Thoracic aorta (tissue), 2 donors: ENCODE measurements around the gene CRACR2A. TPM values are rescaled to one million over a fixed set of nuclear protein-coding genes. Genes with fewer than 3 reads are reported as not detected.

Experiments
- ATAC-seq: fragments of 150-250 bp; one replicate; pipeline ENCODE4 v1.8.0; 2017; ENCODE audit warnings: low read depth; ENCODE audit not compliant: insufficient number of reproducible peaks, low FRiP score
- DNase-seq: peaks from one replicate; pipeline ENCODE4 v3.0.0-alpha.2; 2020; ENCODE audit warnings: low spot score
- H3K27ac ChIP-seq, 2 donors: fragments of 200-600 bp; sonication (generic); 1 replicate in 1 of 2; 2 replicates in 1 of 2; pipeline ENCODE4 v1.5.1; 2016; ENCODE audit warnings: mild to moderate bottlenecking in 2 of 2, moderate library complexity in 2 of 2
- H3K27me3 ChIP-seq: fragments of 200-600 bp; sonication (generic); replicated peaks from 2 replicates; pipeline ENCODE4 v1.6.0; 2016; ENCODE audit warnings: mild to moderate bottlenecking; ENCODE audit not compliant: insufficient read depth
- H3K36me3 ChIP-seq: fragments of 200-600 bp; sonication (generic); one replicate; pipeline ENCODE4 v1.5.1; 2016
- H3K4me1 ChIP-seq, 2 donors: fragments of 200-600 bp; sonication (generic); 1 replicate in 1 of 2; 2 replicates in 1 of 2; pipeline versions ENCODE4 v1.5.1 to v1.6.0; 2016; ENCODE audit warnings: low read depth in 2 of 2, mild to moderate bottlenecking in 1 of 2; ENCODE audit not compliant: control insufficient read depth in 1 of 2
- H3K4me3 ChIP-seq: fragments of 200-600 bp; sonication (generic); 2 replicates; pipeline ENCODE4 v1.5.1; 2016; ENCODE audit warnings: mild to moderate bottlenecking
- H3K9me3 ChIP-seq: fragments of 200-600 bp; sonication (generic); 2 replicates; pipeline ENCODE4 v1.5.1; 2016
- CTCF ChIP-seq: fragments of 200-600 bp; sonication (generic); IDR thresholded peaks from one replicate; pipeline ENCODE4 v1.5.1; 2019; ENCODE audit warnings: antibody characterized with exemption
- total RNA-seq, 2 donors: library from RNA; depleted of rRNA; stranded (reverse); fragments of >200 nt; gene quantifications; one replicate each; pipeline versions ENCODE4 v1.1.0 to v1.2.3, GENCODE V29; 2016

Gene CRACR2A
- total RNA-seq, 2 donors from 2014 or later: 2.2 to 2.7 TPM

DNA sequence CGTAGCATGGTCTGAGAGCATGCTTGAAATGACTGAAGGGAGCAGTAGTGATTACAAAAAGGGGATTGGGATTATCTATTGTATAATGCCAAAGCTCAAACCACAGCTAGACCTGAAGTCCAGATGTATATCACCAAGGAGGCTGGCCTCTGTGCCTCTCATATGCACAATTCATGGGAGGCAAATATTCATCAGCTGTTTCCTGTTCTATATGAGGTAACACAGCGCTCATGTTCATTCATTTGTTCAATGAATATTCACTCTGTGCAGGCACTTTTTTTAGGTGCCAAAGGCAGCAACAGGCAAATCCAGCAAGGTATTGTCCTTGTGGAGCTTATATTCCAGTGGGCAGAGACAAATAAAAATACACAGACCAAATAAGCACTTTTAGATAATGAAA lies 39.0 kb downstream of the CRACR2A start:
- no peaks in the 10 kb centered on the region for H3K4me1 ChIP-seq

DNA sequence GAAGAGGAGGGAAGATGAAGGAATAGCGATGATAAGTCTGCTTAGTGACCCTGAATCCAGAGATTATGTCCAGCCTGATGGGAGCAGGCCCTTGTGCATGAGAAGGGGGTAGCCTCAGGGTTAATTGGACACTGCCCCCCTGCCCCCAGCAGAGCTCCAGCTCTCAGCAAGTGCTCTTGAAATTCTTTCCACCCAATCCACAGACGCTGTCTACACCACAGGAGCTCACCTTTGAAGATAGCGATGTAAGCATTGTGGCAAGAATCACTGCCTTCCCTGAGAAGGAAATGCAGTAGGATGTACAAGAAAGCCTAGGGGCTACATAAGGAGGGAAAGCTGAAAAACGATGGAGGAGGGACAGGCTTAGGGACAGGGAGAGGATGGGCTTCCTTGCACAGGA lies 39.4 kb downstream of the CRACR2A start:
- DNase-seq (no peak), ATAC-seq (no peak)
- H3K4me3 ChIP-seq: no peak overlapping the region
- no peaks in the 10 kb centered on the region for H3K36me3 ChIP-seq
- no peak overlapping the region for H3K27ac ChIP-seq
- H3K9me3 ChIP-seq: no peaks in the 10 kb centered on the region
- H3K27me3 ChIP-seq: no peaks in the 10 kb centered on the region
- TF ChIP-seq CTCF: no peak
- no peaks in the 10 kb centered on the region for H3K4me1 ChIP-seq

More for the DNA sequence above, 39.0 kb downstream of the CRACR2A start:
- no peaks in the 10 kb centered on the region for H3K9me3 ChIP-seq
- H3K4me3 ChIP-seq: no peak overlapping the region
- ATAC-seq (no peak), DNase-seq (no peak)
- H3K27ac ChIP-seq: no peak overlapping the region
- no peaks in the 10 kb centered on the region for H3K36me3 ChIP-seq
- H3K27me3 ChIP-seq: no peaks in the 10 kb centered on the region
- no peak for TF ChIP-seq CTCF

GRCh38 chr12:3712209-3712992 lies 40.5 kb downstream of the CRACR2A start:
- no peak for TF ChIP-seq CTCF
- Histone ChIP-seq H3K9me3 (no peaks in the 10 kb centered on the region), H3K4me1 (no peaks in the 10 kb centered on the region), H3K36me3 (no peaks in the 10 kb centered on the region), H3K4me3 (no peak overlapping the region), H3K27me3 (no peaks in the 10 kb centered on the region), H3K27ac (no peak overlapping the region)
- ATAC-seq (no peak), DNase-seq (no peak)

DNA sequence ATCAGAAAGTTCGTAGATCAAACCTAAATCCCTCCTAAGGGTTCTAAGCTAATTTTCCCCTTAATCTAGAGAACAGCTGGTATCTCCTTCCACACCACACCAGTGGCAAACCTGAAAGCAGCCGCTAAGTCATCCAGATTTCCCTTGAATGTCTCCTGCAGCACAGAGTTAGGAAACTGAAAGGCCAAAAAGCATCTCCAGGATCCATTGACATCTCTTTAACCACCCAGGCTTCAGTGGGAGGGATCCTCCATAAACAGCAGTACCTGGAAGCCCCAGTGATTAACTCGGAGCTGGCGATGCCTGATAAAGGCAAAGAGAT lies 47.6 kb downstream of the CRACR2A start:
- H3K4me1 ChIP-seq: peaks cover 0 to 2% of the 10 kb centered on the region in 2 donors
- H3K36me3 ChIP-seq: no peaks in the 10 kb centered on the region
- H3K4me3 ChIP-seq: no peak overlapping the region
- ATAC-seq: no peak
- no peaks in the 10 kb centered on the region for H3K27me3 ChIP-seq
- no peaks in the 10 kb centered on the region for H3K9me3 ChIP-seq
- no peak for DNase-seq
- H3K27ac ChIP-seq: no peak overlapping the region
- no peak for TF ChIP-seq CTCF

DNA sequence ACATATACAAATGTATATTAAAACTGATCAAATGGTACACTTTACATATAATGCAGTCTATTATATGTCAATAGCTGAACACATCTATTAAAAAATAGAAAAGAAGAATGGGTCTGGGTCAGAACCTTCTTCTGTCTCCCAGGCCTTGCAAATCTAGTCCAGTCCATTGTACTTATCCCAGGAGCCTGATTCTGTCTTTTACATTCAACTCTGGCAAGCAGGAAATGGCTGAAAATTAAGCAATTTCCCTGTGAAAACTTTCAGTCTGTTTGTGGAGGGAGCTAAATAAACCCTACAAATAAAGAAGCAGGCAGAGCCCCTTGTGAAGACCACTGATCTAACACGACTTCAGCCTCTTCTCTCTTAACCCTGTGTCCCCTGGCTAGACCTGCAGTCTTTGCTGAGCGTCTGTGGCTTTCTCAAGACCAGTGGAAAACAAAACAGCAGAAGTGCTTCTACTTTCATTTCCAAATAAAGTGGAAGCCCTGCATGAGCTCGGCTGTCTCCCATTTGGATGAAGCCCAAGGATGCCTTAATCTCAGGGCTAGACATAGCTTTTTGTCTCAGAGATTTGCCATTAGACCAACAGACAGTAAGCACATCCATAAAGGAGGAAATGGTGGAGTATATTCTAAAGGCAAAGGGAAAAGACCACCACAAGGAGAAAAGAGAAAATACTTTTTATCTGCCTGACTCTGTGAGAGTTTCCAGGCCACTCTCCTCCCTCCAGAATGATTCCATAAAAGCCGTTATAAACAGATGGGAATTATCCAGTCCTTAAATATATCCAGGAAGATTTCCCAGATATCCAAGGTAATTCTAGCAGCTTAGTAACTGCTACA lies 48.2 kb downstream of the CRACR2A start:
- H3K27ac ChIP-seq: no peak overlapping the region
- H3K4me1 ChIP-seq: peaks cover 0 to 2% of the 10 kb centered on the region in 2 donors
- no peak for TF ChIP-seq CTCF
- no peaks in the 10 kb centered on the region for H3K27me3 ChIP-seq
- ATAC-seq: no peak
- no peaks in the 10 kb centered on the region for H3K36me3 ChIP-seq
- no peaks in the 10 kb centered on the region for H3K9me3 ChIP-seq
- peak overlapping the region; percentile 29 for H3K4me3 ChIP-seq
- DNase-seq: no peak
